Activated CD8-positive, alpha-beta memory T cell treated with anti-CD3 and anti-CD28 coated beads, Interleukin-2, amount 50 U/mL, for 1 hour (primary cell): ENCODE data around the gene FAM120A.
A peak's percentile ranks its signal among the peaks of the same experiment; 100 is the strongest.

Experiments used
- DNase-seq: peaks from one replicate; pipeline ENCODE4 v3.0.0-alpha.2; 2020; ENCODE audit errors: extremely low read depth

FAM120A gene

GRCh38 chr9:93451849-93452709 is 594 bp downstream of the FAM120A start:
- no peak for DNase-seq

- no peak for DNase-seq
These were observed 1.2 kb downstream of the FAM120A start for GRCh38 chr9:93452710-93453046.

- peak; percentile 60 for DNase-seq
These were observed 1.8 kb downstream of the FAM120A start, which contains the start of gene FAM120AOS for GRCh38 chr9:93453047-93453914. Gene FAM120AOS, minus strand, starts transcription at chr9:93453581. Its CDS starts 872 bp downstream, at chr9:93452709.

- no peak for DNase-seq
These were observed 4.5 kb downstream of the FAM120A start for GRCh38 chr9:93456022-93456421.

GRCh38 chr9:93456504-93456903 is 5.0 kb downstream of the FAM120A start:
- no peak for DNase-seq

- DNase-seq, result no peak
These were observed 5.5 kb downstream of the FAM120A start for GRCh38 chr9:93457006-93457405.

- DNase-seq, result no peak
These were observed 7.2 kb downstream of the FAM120A start for GRCh38 chr9:93458712-93459111.

GRCh38 chr9:93459432-93459847 is 8.0 kb downstream of the FAM120A start:
- DNase-seq, result no peak

GRCh38 chr9:93460689-93461413 is 9.4 kb downstream of the FAM120A start:
- DNase-seq, result no peak

- DNase-seq, result no peak
These were observed 9.9 kb downstream of the FAM120A start for GRCh38 chr9:93461414-93461743.

GRCh38 chr9:93461821-93462220 is 10.3 kb downstream of the FAM120A start:
- no peak for DNase-seq

- no peak for DNase-seq
These were observed 12.3 kb downstream of the FAM120A start for GRCh38 chr9:93463638-93464248.

GRCh38 chr9:93464395-93464794 is 12.9 kb downstream of the FAM120A start:
- no peak for DNase-seq

- no peak for DNase-seq
These were observed 13.4 kb downstream of the FAM120A start for GRCh38 chr9:93464876-93465275.

GRCh38 chr9:93465855-93466254 is 14.4 kb downstream of the FAM120A start:
- no peak for DNase-seq

GRCh38 chr9:93466416-93467061 is 15.1 kb downstream of the FAM120A start:
- no peak for DNase-seq

- no peak for DNase-seq
These were observed 15.6 kb downstream of the FAM120A start for GRCh38 chr9:93467062-93467416.

- no peak for DNase-seq
These were observed 16.0 kb downstream of the FAM120A start for GRCh38 chr9:93467462-93467861.

GRCh38 chr9:93468763-93469456 is 17.4 kb downstream of the FAM120A start:
- no peak for DNase-seq

- no peak for DNase-seq
These were observed 18.9 kb downstream of the FAM120A start for GRCh38 chr9:93470391-93470790.

GRCh38 chr9:93471124-93471523 is 19.6 kb downstream of the FAM120A start:
- no peak for DNase-seq
